ENCODE data around the gene SPTBN5.

- TF ChIP-seq CTCF (IDR thresholded peaks at IDR 0.05) (no peak), ZFX (IDR thresholded peaks at IDR 0.05; ENCODE audit: borderline replicate concordance) (no peak)
Measured at GRCh38 chr15:41825145-41825544, 68.7 kb downstream of the SPTBN5 start.
